ENCODE data around the gene GSN. TPM values are rescaled to one million over a fixed set of nuclear protein-coding genes. Genes with fewer than 3 reads are reported as not detected.

GSN gene
- total and polyA plus RNA-seq, 9 of the 15 experiments (the other 6 are each of a cell fraction or from before 2014, with no cell fraction given) = 0.39 to 16.6 (median 8.2) TPM

DNA sequence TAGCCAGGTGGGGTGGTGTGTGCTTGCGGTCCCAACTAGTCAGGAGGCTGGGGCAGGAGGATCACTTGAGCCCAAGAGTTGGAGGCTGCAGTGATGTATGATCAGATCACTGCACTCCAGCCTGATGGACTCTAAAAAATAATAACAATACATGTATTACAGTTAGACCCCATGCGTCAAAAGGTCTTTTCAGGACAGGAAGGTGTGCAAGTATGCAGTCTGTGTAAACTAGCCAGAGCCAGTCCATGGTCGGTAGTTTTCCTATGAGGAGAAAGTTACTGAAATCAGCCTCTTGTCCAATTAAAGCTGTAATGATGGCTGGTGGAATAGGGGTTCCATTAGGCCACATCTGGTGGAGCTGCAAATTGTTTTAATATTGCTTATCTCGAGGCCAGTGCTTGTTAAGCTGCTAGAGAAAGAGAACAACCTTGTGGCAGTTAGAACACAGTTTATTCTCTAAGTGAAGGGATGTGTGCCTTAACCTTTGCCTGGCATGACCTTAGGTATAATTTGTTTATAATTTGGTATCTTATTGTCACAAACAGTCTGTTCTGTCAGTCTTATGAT, 103.6 kb downstream of the GSN start (continued):
- TF ChIP-seq ZNF764 (CRISPR knock-in tag; IDR thresholded peaks at IDR 0.05; ENCODE audit: low read depth) = no peak
- TF ChIP-seq GTF2A2 (tag; IDR thresholded peaks at IDR 0.05) = no peak
- TF ChIP-seq, protein P1, sequence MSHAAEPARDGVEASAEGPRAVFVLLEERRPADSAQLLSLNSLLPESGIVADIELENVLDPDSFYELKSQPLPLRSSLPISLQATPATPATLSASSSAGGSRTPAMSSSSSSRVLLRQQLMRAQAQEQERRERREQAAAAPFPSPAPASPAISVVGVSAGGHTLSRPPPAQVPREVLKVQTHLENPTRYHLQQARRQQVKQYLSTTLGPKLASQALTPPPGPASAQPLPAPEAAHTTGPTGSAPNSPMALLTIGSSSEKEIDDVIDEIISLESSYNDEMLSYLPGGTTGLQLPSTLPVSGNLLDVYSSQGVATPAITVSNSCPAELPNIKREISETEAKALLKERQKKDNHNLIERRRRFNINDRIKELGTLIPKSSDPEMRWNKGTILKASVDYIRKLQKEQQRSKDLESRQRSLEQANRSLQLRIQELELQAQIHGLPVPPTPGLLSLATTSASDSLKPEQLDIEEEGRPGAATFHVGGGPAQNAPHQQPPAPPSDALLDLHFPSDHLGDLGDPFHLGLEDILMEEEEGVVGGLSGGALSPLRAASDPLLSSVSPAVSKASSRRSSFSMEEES (CRISPR knock-in tag; IDR thresholded peaks at IDR 0.05) = no peak
- 0 out of 2 replicates have a peak, but pooled peaks have one; percentile 31 for TF ChIP-seq HMG20A (CRISPR knock-in tag; conservative IDR thresholded peaks at IDR 0.05)
- TF ChIP-seq RAD21 (CRISPR knock-in tag; conservative IDR thresholded peaks at IDR 0.05 in 1 of 2, IDR thresholded peaks at IDR 0.05 in 1 of 2) = no peak
- no peak for TF ChIP-seq CAMTA2 (CRISPR knock-in tag; conservative IDR thresholded peaks at IDR 0.05)
- TF ChIP-seq PHTF2 (CRISPR knock-in tag; IDR thresholded peaks at IDR 0.05) = no peak
- TF ChIP-seq BDP1 (IDR thresholded peaks at IDR 0.05; ENCODE audit: insufficient read depth, insufficient read length) = no peak
- TF ChIP-seq, protein P2, sequence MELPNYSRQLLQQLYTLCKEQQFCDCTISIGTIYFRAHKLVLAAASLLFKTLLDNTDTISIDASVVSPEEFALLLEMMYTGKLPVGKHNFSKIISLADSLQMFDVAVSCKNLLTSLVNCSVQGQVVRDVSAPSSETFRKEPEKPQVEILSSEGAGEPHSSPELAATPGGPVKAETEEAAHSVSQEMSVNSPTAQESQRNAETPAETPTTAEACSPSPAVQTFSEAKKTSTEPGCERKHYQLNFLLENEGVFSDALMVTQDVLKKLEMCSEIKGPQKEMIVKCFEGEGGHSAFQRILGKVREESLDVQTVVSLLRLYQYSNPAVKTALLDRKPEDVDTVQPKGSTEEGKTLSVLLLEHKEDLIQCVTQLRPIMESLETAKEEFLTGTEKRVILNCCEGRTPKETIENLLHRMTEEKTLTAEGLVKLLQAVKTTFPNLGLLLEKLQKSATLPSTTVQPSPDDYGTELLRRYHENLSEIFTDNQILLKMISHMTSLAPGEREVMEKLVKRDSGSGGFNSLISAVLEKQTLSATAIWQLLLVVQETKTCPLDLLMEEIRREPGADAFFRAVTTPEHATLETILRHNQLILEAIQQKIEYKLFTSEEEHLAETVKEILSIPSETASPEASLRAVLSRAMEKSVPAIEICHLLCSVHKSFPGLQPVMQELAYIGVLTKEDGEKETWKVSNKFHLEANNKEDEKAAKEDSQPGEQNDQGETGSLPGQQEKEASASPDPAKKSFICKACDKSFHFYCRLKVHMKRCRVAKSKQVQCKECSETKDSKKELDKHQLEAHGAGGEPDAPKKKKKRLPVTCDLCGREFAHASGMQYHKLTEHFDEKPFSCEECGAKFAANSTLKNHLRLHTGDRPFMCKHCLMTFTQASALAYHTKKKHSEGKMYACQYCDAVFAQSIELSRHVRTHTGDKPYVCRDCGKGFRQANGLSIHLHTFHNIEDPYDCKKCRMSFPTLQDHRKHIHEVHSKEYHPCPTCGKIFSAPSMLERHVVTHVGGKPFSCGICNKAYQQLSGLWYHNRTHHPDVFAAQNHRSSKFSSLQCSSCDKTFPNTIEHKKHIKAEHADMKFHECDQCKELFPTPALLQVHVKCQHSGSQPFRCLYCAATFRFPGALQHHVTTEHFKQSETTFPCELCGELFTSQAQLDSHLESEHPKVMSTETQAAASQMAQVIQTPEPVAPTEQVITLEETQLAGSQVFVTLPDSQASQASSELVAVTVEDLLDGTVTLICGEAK (IDR thresholded peaks at IDR 0.05) = no peak
- TF ChIP-seq, protein P2 (CRISPR knock-in tag; IDR thresholded peaks at IDR 0.05) = no peak
- TF ChIP-seq, protein P3, sequence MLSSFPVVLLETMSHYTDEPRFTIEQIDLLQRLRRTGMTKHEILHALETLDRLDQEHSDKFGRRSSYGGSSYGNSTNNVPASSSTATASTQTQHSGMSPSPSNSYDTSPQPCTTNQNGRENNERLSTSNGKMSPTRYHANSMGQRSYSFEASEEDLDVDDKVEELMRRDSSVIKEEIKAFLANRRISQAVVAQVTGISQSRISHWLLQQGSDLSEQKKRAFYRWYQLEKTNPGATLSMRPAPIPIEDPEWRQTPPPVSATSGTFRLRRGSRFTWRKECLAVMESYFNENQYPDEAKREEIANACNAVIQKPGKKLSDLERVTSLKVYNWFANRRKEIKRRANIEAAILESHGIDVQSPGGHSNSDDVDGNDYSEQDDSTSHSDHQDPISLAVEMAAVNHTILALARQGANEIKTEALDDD (IDR thresholded peaks at IDR 0.05) = no peak; the same call in 1 of the 2 replicates
- TF ChIP-seq, protein P4, sequence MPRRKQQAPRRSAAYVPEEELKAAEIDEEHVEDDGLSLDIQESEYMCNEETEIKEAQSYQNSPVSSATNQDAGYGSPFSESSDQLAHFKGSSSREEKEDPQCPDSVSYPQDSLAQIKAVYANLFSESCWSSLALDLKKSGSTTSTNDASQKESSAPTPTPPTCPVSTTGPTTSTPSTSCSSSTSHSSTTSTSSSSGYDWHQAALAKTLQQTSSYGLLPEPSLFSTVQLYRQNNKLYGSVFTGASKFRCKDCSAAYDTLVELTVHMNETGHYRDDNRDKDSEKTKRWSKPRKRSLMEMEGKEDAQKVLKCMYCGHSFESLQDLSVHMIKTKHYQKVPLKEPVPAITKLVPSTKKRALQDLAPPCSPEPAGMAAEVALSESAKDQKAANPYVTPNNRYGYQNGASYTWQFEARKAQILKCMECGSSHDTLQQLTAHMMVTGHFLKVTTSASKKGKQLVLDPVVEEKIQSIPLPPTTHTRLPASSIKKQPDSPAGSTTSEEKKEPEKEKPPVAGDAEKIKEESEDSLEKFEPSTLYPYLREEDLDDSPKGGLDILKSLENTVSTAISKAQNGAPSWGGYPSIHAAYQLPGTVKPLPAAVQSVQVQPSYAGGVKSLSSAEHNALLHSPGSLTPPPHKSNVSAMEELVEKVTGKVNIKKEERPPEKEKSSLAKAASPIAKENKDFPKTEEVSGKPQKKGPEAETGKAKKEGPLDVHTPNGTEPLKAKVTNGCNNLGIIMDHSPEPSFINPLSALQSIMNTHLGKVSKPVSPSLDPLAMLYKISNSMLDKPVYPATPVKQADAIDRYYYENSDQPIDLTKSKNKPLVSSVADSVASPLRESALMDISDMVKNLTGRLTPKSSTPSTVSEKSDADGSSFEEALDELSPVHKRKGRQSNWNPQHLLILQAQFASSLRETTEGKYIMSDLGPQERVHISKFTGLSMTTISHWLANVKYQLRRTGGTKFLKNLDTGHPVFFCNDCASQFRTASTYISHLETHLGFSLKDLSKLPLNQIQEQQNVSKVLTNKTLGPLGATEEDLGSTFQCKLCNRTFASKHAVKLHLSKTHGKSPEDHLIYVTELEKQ (CRISPR knock-in tag; IDR thresholded peaks at IDR 0.05) = no peak
- TF ChIP-seq CHD2 (IDR thresholded peaks at IDR 0.05; ENCODE audit: low read depth, low read length) = no peak

All from K562 (cell line).